Measurements from ENCODE around the gene LILRA6.
"Not testable (repeated sequence)": the region's sequence is repeated elsewhere in the genome, so short reads cannot be mapped to it uniquely, and the experiment has no call there.

The LILRA6 gene

GRCh38 chr19:54230031-54230430, 12.6 kb downstream of the LILRA6 start:
- no peak for DNase-seq

GRCh38 chr19:54229146-54229545, 13.4 kb downstream of the LILRA6 start:
- no peak for DNase-seq

- not testable (repeated sequence) for DNase-seq
Measured at GRCh38 chr19:54224619-54225018, 18.0 kb downstream of the LILRA6 start.

- DNase-seq: not testable (repeated sequence)
Measured at GRCh38 chr19:54223937-54224281, 18.7 kb downstream of the LILRA6 start.

- not testable (repeated sequence) for DNase-seq
Measured at GRCh38 chr19:54223277-54223936, 19.2 kb downstream of the LILRA6 start.

GRCh38 chr19:54222474-54223276, 19.9 kb downstream of the LILRA6 start, which contains the start of gene LILRB3:
Gene LILRB3 (minus strand): TSS chr19:54223007. CDS start chr19:54222976, 31 bp downstream.
- DNase-seq: not testable (repeated sequence)

- DNase-seq: not testable (repeated sequence)
Measured at GRCh38 chr19:54221947-54222346, 20.6 kb downstream of the LILRA6 start.

- DNase-seq: not testable (repeated sequence)
Measured at GRCh38 chr19:54219702-54220101, 22.9 kb downstream of the LILRA6 start.

GRCh38 chr19:54218960-54219661, 23.5 kb downstream of the LILRA6 start:
- no peak for DNase-seq

GRCh38 chr19:54218259-54218658, 24.3 kb downstream of the LILRA6 start:
- no peak for DNase-seq

GRCh38 chr19:54217517-54218247, 24.9 kb downstream of the LILRA6 start:
- DNase-seq: not testable (repeated sequence)

GRCh38 chr19:54216869-54217268, 25.7 kb downstream of the LILRA6 start:
- no peak for DNase-seq

GRCh38 chr19:54214734-54215133, 27.9 kb downstream of the LILRA6 start:
- not testable (repeated sequence) for DNase-seq

- not testable (repeated sequence) for DNase-seq
Measured at GRCh38 chr19:54214217-54214616, 28.4 kb downstream of the LILRA6 start.

- DNase-seq: no peak
Measured at GRCh38 chr19:54211235-54211634, 31.4 kb downstream of the LILRA6 start.

- DNase-seq: no peak
Measured at GRCh38 chr19:54209811-54210494, 32.6 kb downstream of the LILRA6 start.

- no peak for DNase-seq
Measured at GRCh38 chr19:54209058-54209810, 33.4 kb downstream of the LILRA6 start.

- no peak for DNase-seq
Measured at GRCh38 chr19:54208784-54209057, 33.9 kb downstream of the LILRA6 start.

GRCh38 chr19:54207983-54208783, 34.4 kb downstream of the LILRA6 start:
- peak; percentile 63 for DNase-seq

- DNase-seq: no peak
Measured at GRCh38 chr19:54207676-54207982, 35.0 kb downstream of the LILRA6 start.

GRCh38 chr19:54207193-54207592, 35.4 kb downstream of the LILRA6 start:
- not testable (repeated sequence) for DNase-seq

Data from activated CD4-positive, alpha-beta T cell treated with anti-CD3 and anti-CD28 coated beads, Interleukin-2, amount 50 U/mL, for 16 hours (primary cell).